Ovary (tissue), 3 donors: ENCODE measurements around the gene RGS3.

ENCODE experiments used
- EP300 ChIP-seq: sonication (generic); formaldehyde crosslinking; IDR thresholded peaks from one replicate; pipeline ENCODE4 v1.6.1; 2017; ENCODE audit warnings: antibody characterized with exemption
- POLR2A ChIP-seq: fragments of 450-650 bp; IDR thresholded peaks from one replicate; pipeline ENCODE4 v1.6.1; 2017; ENCODE audit warnings: antibody characterized with exemption, mild to moderate bottlenecking, moderate library complexity
- TF ChIP-seq, protein P1 (sequence below), 3 donors: fragments of 450-650 bp in 2 of 3; fragments of 200-600 bp in 1 of 3; IDR thresholded peaks; one replicate each; pipeline versions ENCODE4 v1.5.1 to v1.8.0; 2016 to 2022; ENCODE audit warnings: antibody characterized with exemption in 3 of 3, mild to moderate bottlenecking in 1 of 3
- donor health status: DM: no; HTN: no; CAD: no.

GRCh38 chr9:113614843-113615648, 151.5 kb downstream of the RGS3 start:
- TF ChIP-seq, protein P1, sequence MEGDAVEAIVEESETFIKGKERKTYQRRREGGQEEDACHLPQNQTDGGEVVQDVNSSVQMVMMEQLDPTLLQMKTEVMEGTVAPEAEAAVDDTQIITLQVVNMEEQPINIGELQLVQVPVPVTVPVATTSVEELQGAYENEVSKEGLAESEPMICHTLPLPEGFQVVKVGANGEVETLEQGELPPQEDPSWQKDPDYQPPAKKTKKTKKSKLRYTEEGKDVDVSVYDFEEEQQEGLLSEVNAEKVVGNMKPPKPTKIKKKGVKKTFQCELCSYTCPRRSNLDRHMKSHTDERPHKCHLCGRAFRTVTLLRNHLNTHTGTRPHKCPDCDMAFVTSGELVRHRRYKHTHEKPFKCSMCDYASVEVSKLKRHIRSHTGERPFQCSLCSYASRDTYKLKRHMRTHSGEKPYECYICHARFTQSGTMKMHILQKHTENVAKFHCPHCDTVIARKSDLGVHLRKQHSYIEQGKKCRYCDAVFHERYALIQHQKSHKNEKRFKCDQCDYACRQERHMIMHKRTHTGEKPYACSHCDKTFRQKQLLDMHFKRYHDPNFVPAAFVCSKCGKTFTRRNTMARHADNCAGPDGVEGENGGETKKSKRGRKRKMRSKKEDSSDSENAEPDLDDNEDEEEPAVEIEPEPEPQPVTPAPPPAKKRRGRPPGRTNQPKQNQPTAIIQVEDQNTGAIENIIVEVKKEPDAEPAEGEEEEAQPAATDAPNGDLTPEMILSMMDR (IDR thresholded peaks at IDR 0.05): no peak
- TF ChIP-seq POLR2A: no peak
- TF ChIP-seq EP300: no peak
